Ovary (tissue), 9 donors: ENCODE data around the gene VWA5B2. TPM values are rescaled to one million over a fixed set of nuclear protein-coding genes. Genes with fewer than 3 reads are reported as not detected.

Source experiments
- DNase-seq, 5 donors: peaks; one replicate each; pipeline ENCODE4 v3.0.0-alpha.2; 2019 to 2020
- H3K27ac ChIP-seq, 2 donors: fragments of 200-600 bp; one replicate each; pipeline versions ENCODE4 v1.5.1 to v1.8.0; 2019 to 2022
- H3K27me3 ChIP-seq: fragments of 200-600 bp; one replicate; pipeline ENCODE4 v1.8.0; 2022
- H3K36me3 ChIP-seq: fragments of 200-600 bp; sonication (generic); one replicate; pipeline ENCODE4 v1.5.1; 2019
- H3K4me1 ChIP-seq: one replicate; pipeline ENCODE4 v1.8.1; 2013; ENCODE audit warnings: mild to moderate bottlenecking, moderate library complexity; ENCODE audit not compliant: insufficient read depth
- H3K4me3 ChIP-seq: fragments of 200-600 bp; sonication (generic); one replicate; pipeline ENCODE4 v1.5.1; 2017
- H3K9me3 ChIP-seq, 2 donors: fragments of 200-600 bp in 1 of 2; sonication (generic) in 1 of 2; one replicate each; pipeline versions ENCODE4 v1.5.1 to v1.8.1; 2013 to 2019; ENCODE audit warnings: mild to moderate bottlenecking in 1 of 2, moderate library complexity in 1 of 2
- EP300 ChIP-seq: sonication (generic); formaldehyde crosslinking; IDR thresholded peaks from one replicate; pipeline ENCODE4 v1.6.1; 2017; ENCODE audit warnings: antibody characterized with exemption
- POLR2A ChIP-seq: fragments of 450-650 bp; IDR thresholded peaks from one replicate; pipeline ENCODE4 v1.6.1; 2017; ENCODE audit warnings: antibody characterized with exemption, mild to moderate bottlenecking, moderate library complexity
- WGBS, 3 donors: extraction: QIAGEN DNeasy Blood & Tissue Kit in 1 of 3; methylation state at CpG; one replicate each; pipeline versions ENCODE4 v1.1.5 to v1.1.7; 2013 to 2017; 5-methylcytosine and 5-hydroxymethylcytosine counted together
- intact Hi-C, 4 donors: fragments of 100-400 bp; cut with DNase I; formaldehyde crosslinking; loops; one replicate each; pipeline versions ENCODE4 v1.11.0 to v1.15.1; 2022 to 2023
- polyA plus RNA-seq, 2 donors: library from polyadenylated mRNA; stranded (reverse); fragments of 200-250 nt in 1 of 2; fragments of 350-450 nt in 1 of 2; fragmentation: Illumina TruSeq in 1 of 2; extraction: RNeasy Lipid Tissue Mini Kit (QIAGEN cat#74804) in 1 of 2; gene quantifications; one replicate each; pipeline ENCODE4 v1.2.3, GENCODE V29; 2013 to 2014
- total RNA-seq, 7 donors: library from RNA; depleted of rRNA in 2 of 7; stranded (reverse); fragments of >200 nt in 2 of 7; fragmentation: NEBNext Ultra II Directional in 3 of 7; extraction: Animal tissue kit (Norgen Biotek cat#: 25700) in 3 of 7; gene quantifications; one replicate each; pipeline versions ENCODE4 v1.1.0 to v1.2.4, GENCODE V29; 2016 to 2023
- TF ChIP-seq, protein P1 (sequence below), 3 donors: fragments of 450-650 bp in 2 of 3; fragments of 200-600 bp in 1 of 3; IDR thresholded peaks; one replicate each; pipeline versions ENCODE4 v1.5.1 to v1.8.0; 2016 to 2022; ENCODE audit warnings: antibody characterized with exemption in 3 of 3, mild to moderate bottlenecking in 1 of 3
- donor health status: DM: no; HTN: no; CAD: no; lungs with moderate emphysema.
- donor health status: DM: no; HTN: no; CAD: no.
- donor health status: Bipolar disorder and iron deficiency.
- donor health status: DM: yes; HTN: yes; CAD: no.
- donor health status: DM: no; HTN: no; CAD: no.
- donor health status: DM: yes; HTN: yes; CAD: no.

Gene VWA5B2
- total and polyA plus RNA-seq, 9 donors, result 0.15 to 5.9 (median 0.48) TPM; not detected in 1

GRCh38 chr3:184249412-184250166 lies 20.2 kb downstream of the VWA5B2 start, which contains the start of gene EEF1AKMT4:
Gene EEF1AKMT4 (plus strand): TSS chr3:184249672. CDS start chr3:184249695, 23 bp downstream.
- DNase-seq, result peak; percentile 95 to 97 (median 95)

DNA sequence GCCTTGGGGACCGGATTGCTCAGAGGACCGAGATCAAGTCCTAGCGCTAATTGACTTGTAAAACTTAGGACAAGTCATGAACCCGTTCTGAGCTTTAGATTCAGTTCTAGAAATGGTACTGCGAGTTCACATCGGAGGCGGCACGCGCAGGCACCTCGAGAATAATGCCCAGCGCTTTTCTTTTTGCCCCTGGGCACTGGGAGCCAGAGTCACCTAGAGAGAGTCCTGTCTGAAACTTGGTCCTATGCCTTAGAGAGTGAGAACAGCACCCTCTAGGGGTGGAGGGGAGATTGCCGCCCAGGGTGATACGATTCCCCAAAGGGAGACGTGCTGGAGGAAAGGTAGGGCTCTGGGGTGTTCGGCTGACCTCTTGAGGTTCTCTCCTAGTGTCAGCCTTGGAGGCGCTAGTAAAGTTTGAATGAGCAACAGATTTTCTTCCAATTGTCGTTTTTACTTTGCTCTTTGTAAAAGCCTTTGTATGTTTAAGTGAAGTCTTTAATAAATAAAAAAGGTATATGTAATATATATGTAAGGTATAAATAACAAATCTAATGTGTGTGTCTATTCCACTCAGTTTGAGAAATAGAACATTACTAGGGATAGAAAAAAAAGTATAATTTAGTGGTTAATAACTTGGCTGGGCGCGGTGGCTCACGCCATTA lies 20.9 kb downstream of the VWA5B2 start:
- no peak for TF ChIP-seq EP300
- TF ChIP-seq, protein P1, sequence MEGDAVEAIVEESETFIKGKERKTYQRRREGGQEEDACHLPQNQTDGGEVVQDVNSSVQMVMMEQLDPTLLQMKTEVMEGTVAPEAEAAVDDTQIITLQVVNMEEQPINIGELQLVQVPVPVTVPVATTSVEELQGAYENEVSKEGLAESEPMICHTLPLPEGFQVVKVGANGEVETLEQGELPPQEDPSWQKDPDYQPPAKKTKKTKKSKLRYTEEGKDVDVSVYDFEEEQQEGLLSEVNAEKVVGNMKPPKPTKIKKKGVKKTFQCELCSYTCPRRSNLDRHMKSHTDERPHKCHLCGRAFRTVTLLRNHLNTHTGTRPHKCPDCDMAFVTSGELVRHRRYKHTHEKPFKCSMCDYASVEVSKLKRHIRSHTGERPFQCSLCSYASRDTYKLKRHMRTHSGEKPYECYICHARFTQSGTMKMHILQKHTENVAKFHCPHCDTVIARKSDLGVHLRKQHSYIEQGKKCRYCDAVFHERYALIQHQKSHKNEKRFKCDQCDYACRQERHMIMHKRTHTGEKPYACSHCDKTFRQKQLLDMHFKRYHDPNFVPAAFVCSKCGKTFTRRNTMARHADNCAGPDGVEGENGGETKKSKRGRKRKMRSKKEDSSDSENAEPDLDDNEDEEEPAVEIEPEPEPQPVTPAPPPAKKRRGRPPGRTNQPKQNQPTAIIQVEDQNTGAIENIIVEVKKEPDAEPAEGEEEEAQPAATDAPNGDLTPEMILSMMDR (IDR thresholded peaks at IDR 0.05), result peak; percentile 53 to 64 (median 57)
- 12 to 13% (median 13%) methylated on average over 20 of the region's 20 CpGs for WGBS, 3 donors
- peak; percentile 64 to 86 (median 79) for DNase-seq
- peak overlapping the region; percentile 97 for H3K4me3 ChIP-seq
- no peaks in the 10 kb centered on the region for H3K36me3 ChIP-seq
- peaks cover 2% of the 10 kb centered on the region for H3K4me1 ChIP-seq
- H3K9me3 ChIP-seq, result no peaks in the 10 kb centered on the region
- intact Hi-C loops, result loop anchor here in 1 of 4 donors (10.0 kb wide), 1 partner anchor 355 kb away; no protein-coding TSS in a partner anchor
- H3K27me3 ChIP-seq, result no peaks in the 10 kb centered on the region
- no peak overlapping the region for H3K27ac ChIP-seq

More at GRCh38 chr3:184249412-184250166, 20.2 kb downstream of the VWA5B2 start, which contains the start of gene EEF1AKMT4:
- peak; percentile 19 for TF ChIP-seq POLR2A
- TF ChIP-seq EP300, result no peak
- TF ChIP-seq, protein P1 (IDR thresholded peaks at IDR 0.05), result peak in 2 of 3 donors; percentile 71 to 79
- WGBS, 3 donors, result 0 to 1% (median 0%) methylated on average over 44 to 54 of the region's 54 CpGs
- no peaks in the 10 kb centered on the region for H3K9me3 ChIP-seq
- no peaks in the 10 kb centered on the region for H3K36me3 ChIP-seq
- intact Hi-C loops, result loop anchor here (5.0 to 10.0 kb wide), 5 partner anchors 62 to 355 kb away; partner anchors contain the start of genes ABCF3 (in 2 of the 4) and EIF2B5 (in 1 of the 4)
- H3K4me1 ChIP-seq, result peaks cover 2% of the 10 kb centered on the region
- H3K4me3 ChIP-seq, result peak within 1 kb of the TSS; percentile 97
- H3K27me3 ChIP-seq, result no peaks in the 10 kb centered on the region
- peak within 1 kb of the TSS; percentile 9 to 55 for H3K27ac ChIP-seq

DNA sequence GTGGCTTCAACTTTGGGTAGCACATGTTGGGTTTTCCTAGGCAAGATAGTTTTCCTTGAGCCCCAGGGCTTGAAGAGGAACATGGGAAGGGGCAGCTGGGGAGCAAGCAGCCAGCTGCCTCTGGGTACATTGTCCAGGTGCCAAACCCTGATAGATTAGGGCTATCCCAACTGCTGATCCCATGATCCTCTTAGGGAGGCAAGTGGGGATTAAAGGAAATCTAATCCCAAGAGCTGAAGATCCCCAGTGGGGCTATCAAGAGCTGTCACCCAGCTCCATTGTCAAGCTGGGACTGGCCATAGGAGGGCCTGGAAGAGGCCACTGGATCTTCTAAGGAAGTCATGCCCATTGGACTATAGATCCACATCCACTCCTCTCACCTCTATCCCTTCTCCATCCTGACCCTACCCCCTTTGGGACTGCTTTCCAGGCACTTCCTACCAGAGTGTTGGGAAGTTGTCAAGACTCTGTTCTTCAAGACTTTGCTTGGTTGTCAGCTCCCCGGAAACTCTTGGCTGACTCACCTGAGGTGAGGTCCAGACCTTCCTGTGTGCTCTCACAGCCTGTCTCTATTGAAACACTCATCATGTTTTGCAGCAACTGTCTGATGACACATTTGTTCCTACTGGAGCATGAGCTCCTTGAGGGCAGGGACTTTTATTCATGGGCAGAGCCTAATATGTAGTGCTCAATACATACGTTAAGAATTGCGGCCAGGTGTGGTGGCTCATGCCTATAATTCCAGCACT lies 26.1 kb downstream of the VWA5B2 start:
- WGBS, 3 donors, result 88 to 95% (median 92%) methylated on average over 3 of the region's 3 CpGs
- intact Hi-C loops, result loop anchor here in 1 of 4 donors (10.0 kb wide), 1 partner anchor 361 kb away; no protein-coding TSS in a partner anchor
- Histone ChIP-seq H3K27me3 (no peaks in the 10 kb centered on the region), H3K4me1 (peaks cover 6% of the 10 kb centered on the region), H3K4me3 (no peak overlapping the region), H3K36me3 (no peaks in the 10 kb centered on the region), H3K27ac (no peak overlapping the region), H3K9me3 (no peaks in the 10 kb centered on the region)
- no peak for DNase-seq
- TF ChIP-seq POLR2A (no peak), EP300 (no peak)
- TF ChIP-seq, protein P1 (IDR thresholded peaks at IDR 0.05), result no peak
